AG04449 (cell line): Measurements from ENCODE around the gene MGP.

Source experiments
- CTCF ChIA-PET: fragments of 350-600 bp; formaldehyde crosslinking; extraction: SDS; loops from one replicate; lab custom pipeline; 2021; ENCODE audit warnings: antibody characterized with exemption; lab: Yijun Ruan, JAX
- POLR2A ChIA-PET: fragments of 400-600, 350-600 bp; formaldehyde crosslinking; extraction: SDS; loops from one replicate; lab custom pipeline; 2020; ENCODE audit warnings: antibody characterized with exemption, inconsistent platforms; lab: Yijun Ruan, JAX
- DNase-seq: peaks from one replicate; pipeline ENCODE4 v3.0.0-alpha.2; 2010; ENCODE audit warnings: low read depth, low spot score
- H3K4me3 ChIP-seq: 2 replicates; pipeline ENCODE4 v1.5.1; 2011; ENCODE audit warnings: low read depth, mild to moderate bottlenecking, control low read depth, low read length
- CTCF ChIP-seq: IDR thresholded peaks from one replicate; pipeline ENCODE4 v1.5.1; 2011; ENCODE audit warnings: mild to moderate bottlenecking, moderate library complexity, low read length, control low read depth, inconsistent platforms; ENCODE audit not compliant: insufficient read depth; ENCODE audit errors: missing control alignments

Gene MGP

GRCh38 chr12:14876833-14877232 lies 8.8 kb downstream of the MGP start:
- POLR2A ChIA-PET = no interaction called here
- no peak overlapping the region for H3K4me3 ChIP-seq
- CTCF ChIA-PET = interaction anchor here (1.2 to 1.5 kb wide), 3 partner anchors 13 to 17 kb away, joined by 3 to 7 read pairs (median 4); no protein-coding TSS in a partner anchor
- DNase-seq = no peak
- no peak for TF ChIP-seq CTCF

GRCh38 chr12:14874882-14875281 lies 10.8 kb downstream of the MGP start:
- no peak for DNase-seq
- TF ChIP-seq CTCF = no peak
- H3K4me3 ChIP-seq = no peak overlapping the region
- ChIA-PET POLR2A (no interaction called here), CTCF (no interaction called here)

GRCh38 chr12:14873440-14874185 lies 12.0 kb downstream of the MGP start:
- DNase-seq = no peak
- no peak overlapping the region for H3K4me3 ChIP-seq
- ChIA-PET CTCF (interaction anchor here (1.3 to 1.4 kb wide), 2 partner anchors 27 to 29 kb away, joined by 3 read pairs; no protein-coding TSS in a partner anchor), POLR2A (no interaction called here)
- no peak for TF ChIP-seq CTCF

GRCh38 chr12:14871886-14872285 lies 13.8 kb downstream of the MGP start:
- no peak overlapping the region for H3K4me3 ChIP-seq
- TF ChIP-seq CTCF = no peak
- POLR2A ChIA-PET = no interaction called here
- DNase-seq = no peak
- CTCF ChIA-PET = no interaction called here

- ChIA-PET CTCF (interaction anchor here (1.3 kb wide), 1 partner anchor 13 kb away, joined by 3 read pairs; no protein-coding TSS in a partner anchor), POLR2A (no interaction called here)
Observed at GRCh38 chr12:14871247-14871646, 14.4 kb downstream of the MGP start.

More at GRCh38 chr12:14871247-14871646, 14.4 kb downstream of the MGP start:
- DNase-seq = no peak
- no peak for TF ChIP-seq CTCF
- H3K4me3 ChIP-seq = no peak overlapping the region
